Activated CD4-positive, alpha-beta T cell treated with anti-CD3 and anti-CD28 coated beads for 48 hours (primary cell): ENCODE measurements around the gene BAK1.

ENCODE experiments used
- DNase-seq: peaks from one replicate; pipeline ENCODE4 v3.0.0-alpha.2; 2020

Gene BAK1

GRCh38 chr6:33607126-33607783 lies 27.2 kb upstream of the BAK1 start:
- no peak for DNase-seq

DNA sequence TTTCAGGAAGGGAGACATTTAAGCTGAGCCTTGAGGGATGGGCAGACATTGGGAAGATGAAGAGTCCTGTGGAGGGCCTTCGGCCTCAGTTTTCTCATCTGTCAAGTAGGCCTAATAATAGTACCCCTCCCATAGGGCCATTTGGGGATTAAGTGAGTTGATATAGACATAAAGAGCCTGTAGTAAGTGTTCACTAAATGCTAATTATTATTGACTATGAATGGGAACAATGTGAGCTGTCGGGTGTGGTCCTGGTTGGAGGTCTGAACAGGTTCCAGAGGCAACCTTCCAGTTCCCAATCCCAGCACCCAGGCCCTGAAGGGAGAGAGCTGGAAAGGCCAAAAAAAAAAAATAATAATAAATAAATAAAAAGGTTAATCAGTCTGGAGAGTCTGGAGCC lies 26.6 kb upstream of the BAK1 start:
- DNase-seq, result no peak

DNA sequence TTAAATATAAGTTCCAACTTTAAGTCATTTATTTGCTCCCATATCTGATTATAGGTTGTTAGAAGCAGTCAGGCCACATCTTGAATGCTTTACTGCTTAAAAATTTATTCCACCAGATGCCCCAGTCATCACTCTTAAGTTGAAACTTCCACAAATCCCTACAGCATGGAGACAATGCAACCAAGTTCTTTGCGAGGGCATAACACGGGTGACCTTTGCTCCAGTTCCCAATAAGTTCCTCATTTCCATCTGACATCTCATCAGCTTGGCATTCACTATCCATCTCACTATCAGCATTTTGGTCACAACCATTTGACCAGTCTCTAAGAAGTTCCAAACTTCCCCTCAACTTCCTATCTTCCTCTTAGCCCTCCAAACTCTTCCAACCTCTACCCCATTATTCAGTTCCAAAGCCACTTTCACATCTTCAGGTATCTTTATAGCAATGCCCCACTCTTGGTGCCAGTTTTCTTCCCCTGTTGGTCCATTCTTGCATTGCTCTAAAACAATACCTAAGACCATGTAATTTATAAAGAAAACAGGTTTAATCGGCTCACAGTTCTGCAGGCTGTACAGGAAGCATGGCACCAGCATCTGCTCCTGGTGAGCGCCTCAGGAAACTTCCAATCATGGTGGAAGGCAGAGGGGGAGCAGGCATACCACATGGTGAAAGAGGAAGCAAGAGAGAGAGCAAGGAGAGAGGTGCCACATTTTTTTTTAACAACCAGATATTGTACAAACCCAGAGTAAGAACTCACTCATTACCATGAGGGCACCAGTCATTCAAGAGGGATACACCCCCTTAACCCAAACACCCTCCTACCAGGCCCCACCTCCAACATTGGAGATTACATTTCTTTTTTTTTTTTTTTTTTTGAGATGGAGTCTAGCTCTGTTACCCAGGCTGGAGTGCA lies 25.1 kb upstream of the BAK1 start:
- no peak for DNase-seq

DNA sequence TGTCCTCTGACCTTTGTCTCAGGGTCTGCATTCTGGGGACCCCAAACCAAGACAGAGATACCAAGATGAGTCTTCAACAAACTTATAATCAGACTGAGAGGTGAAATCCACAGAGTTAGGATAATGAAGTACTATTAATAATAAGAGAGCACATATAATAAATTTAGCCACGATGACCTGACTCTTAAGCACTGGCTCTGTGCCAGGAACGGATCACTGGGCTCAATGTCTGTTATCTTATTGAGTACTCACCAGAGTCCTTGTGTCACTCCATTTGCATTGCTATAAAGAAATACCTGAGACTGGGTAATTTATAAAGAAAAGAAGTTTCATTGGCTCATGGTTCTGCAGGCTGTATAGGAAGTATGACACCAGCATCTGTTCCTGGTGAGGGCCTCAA lies 22.1 kb upstream of the BAK1 start:
- no peak for DNase-seq

DNA sequence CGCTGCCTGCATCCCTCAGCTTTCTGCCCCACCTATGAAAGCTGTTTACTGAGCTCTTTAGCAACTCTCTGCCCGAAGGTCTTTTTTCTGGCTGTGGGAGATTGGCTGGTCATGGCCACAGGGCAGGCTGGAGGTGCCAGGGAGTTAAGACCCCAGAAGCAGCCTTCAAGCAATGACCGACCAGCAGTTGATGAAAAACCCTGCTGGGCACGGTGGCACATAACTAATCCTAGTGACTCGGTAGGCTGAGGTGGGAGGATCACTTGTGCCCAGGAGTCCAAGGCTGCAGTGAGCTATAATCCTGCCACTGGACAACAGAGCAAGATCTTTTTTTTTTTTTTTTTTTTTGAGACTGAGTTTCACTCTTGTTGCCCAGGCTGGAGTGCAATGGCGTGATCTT lies 20.7 kb upstream of the BAK1 start:
- DNase-seq, result no peak

DNA sequence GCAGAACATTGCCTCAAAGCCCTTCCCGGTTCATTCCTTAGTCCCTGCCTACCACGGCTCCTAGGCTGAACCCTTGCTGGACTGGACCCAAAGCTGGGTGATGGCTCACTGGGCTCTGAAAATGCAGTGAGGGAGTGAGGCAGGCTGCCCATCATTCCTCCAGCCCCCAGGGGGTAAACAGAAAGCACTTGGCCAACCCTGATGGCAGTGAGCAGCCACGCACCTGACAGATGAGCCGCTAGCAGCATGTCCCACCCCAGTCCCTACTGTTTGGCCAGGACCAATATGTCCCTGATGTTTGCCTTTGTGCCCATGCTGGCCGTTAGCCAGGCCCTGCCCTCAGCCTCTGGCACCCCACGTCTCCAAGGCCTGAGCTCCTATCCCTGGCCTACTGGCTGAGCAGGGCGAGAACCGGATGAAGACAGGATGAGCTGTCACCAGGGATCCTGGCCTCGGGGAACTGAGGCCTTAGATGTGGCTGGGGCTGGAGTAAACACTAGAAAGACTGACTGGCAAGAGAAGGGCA lies 19.4 kb upstream of the BAK1 start:
- no peak for DNase-seq

DNA sequence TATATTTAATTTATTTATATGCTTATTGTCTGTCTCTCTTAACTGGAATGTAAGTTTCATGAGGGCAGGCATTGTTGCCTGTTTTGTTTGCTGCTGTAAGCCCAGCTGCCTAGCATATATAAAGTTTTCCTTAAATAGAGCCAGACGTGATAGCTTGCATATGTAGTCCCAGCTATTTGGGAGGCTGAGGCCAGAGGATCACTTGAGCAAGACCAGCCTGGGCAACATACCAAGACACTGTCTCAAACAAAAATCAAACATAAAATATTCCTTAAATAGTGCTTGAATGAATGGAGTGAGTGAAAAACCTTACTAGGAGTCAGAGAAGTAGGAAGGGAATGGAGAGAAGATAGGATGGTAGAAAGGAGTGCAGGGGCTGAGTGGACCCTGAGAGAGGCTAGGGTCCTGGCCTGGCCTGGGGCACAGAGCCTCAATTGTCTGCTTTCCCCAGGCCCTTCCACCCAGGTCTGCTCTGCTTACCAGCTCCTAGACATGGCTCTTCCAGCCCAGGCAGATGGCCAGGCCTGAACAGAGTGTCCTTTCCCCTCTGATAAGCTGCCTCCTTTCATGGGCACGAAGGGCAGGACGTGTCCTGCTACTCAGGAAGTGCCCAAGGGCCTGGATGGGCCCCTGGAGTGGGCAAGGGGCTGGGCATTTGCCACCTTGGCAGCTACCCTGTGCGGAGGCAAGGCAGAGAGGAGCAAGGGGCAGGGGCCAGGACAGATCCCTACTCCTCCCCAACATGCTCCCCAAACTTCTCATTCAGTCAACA lies 17.7 kb upstream of the BAK1 start:
- no peak for DNase-seq

- DNase-seq, result peak; percentile 43
These were observed 16.8 kb upstream of the BAK1 start for GRCh38 chr6:33596894-33597293.

GRCh38 chr6:33595001-33595846 lies 15.1 kb upstream of the BAK1 start:
- DNase-seq, result no peak

GRCh38 chr6:33593414-33593727 lies 13.3 kb upstream of the BAK1 start:
- DNase-seq, result no peak

DNA sequence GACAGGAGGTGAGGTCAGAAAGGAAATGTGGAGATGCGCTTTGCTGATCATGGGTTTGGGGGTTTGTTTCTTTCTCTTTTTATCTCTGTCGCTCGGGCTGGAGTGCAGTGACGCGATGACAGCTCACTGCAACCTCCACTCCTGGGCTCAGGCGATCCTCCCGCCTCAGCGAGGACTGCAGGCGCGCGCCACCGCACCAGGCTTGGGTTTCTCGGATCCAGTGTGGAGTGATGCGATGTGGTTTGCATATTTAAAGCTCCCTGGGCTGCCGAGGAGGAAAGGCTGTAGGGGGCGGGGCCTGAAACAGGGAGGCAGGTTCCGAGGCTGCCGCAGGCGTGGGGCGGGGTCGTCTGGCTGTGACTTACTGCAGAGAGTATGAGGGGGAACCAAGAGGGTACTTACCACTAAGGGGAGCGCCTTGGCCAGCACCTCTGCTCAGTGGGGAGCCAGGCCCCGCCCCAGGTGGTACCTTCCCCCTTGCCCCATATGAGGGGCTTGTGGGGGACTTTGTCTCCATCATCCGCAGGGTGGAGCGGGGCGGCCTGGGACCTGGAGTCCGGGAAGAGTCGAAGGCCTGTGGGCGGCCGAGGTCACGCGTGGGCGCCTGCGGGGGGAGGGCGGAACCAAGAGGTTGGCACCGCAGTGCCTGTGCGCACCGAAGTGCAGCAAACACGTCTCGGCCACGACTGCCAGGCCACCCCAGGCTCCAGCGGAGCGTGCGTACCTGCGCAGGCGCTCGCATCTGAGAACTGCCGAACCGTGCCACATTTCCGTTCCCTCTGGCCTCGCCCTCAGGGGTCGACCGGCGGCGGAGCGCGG lies 12.7 kb upstream of the BAK1 start:
- peak; percentile 59 for DNase-seq

GRCh38 chr6:33592280-33592594 lies 12.2 kb upstream of the BAK1 start:
- no peak for DNase-seq

DNA sequence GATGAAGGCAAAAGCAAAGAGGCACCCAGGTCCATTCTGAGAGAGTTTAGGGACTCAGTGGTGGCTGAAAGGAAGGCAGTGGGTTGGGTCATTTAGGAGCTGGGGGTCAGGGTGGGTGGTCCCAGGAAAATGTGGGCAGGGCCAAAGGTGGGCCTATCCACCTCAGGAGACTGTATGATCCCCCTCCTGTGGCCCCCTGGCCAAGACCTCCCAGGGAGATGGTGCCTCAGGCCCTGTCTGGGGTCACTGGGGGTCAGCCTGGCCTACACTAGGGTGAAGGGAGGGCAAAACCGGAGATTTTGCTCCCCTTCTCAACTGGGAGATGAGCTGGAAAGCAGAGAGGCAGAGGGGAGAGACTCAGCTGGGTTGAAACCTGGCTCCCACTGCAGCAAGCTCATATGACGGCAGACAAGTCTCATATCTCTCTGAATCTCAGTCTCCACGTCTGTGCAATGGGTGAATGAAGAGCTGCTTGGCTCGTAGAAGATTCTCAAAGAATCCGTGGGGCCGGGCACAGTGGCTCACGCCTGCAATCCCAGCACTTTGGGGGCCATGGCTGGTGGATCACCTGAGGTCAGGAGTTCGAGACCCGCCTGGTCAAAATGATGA lies 11.5 kb upstream of the BAK1 start:
- no peak for DNase-seq

DNA sequence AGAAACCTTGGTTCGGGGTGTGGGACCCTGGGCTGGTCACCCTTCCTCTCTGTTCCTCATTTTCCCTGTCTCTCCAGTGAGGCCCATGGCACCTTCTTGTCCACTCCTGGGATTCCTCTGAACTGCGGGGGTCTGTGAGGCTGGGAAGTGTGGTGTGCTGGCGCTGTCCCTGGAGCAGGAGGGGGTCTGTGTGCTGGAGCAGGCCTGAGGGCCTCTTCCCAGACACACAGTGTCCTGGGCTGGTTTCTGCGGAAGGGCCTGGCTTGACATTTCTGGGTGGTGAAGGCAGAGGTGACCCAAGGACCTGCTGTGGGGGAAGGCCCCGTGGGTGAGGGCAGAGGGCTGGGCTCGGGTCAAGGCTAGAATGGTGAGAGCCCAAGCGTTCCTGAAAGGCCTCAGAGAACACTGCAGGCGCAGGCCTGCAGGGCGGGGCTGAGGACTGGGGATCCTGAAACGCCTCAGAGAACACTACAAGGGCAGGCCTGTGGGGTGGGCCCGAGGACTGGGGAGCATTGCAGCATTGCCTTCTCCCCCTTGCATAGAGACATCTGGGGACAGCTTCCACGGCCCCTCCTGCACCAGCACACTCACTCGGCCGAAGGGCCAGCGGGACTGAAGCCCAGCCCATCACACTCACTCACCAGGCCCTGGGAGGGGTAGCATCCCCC lies 10.6 kb upstream of the BAK1 start:
- DNase-seq, result no peak

- DNase-seq, result peak; percentile 61
These were observed 9.9 kb upstream of the BAK1 start for GRCh38 chr6:33589731-33590530.

DNA sequence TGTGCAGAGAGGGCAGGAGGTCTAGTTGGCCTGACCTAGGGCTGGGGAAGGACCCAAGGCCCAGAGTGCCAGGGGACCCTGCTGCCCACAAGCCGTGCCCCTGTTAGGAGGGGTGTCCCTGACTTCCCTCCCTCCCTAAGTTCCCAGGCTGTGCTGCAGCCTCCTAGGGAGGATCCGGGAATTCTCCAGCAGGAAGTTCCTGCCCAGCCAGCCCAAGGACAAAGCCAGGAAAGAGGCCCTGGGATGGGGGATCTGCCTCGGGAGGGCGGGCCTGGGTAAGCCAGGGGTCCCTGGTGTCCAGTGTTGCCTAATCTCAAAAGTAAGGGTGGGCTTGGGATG lies 9.3 kb upstream of the BAK1 start:
- DNase-seq, result no peak

DNA sequence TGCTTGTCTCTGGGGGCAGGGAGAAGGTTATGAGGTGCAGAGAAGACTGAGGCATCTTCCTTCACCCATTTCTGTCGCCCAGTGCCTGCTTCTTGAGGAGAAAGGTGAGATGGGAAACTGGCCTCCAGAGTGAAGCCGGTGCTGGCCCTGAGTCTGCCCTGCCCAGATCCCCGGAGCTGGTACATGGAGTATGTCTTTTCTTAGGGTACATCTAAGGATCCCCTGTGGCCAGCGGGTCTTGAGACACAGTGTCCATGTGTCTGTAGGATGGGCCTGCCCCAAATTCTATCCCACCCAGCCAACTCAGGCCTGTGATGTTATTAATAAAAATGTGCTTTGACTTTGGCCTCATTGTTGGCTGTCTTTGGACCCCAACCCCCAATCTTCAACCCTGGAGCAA lies 8.8 kb upstream of the BAK1 start:
- no peak for DNase-seq

DNA sequence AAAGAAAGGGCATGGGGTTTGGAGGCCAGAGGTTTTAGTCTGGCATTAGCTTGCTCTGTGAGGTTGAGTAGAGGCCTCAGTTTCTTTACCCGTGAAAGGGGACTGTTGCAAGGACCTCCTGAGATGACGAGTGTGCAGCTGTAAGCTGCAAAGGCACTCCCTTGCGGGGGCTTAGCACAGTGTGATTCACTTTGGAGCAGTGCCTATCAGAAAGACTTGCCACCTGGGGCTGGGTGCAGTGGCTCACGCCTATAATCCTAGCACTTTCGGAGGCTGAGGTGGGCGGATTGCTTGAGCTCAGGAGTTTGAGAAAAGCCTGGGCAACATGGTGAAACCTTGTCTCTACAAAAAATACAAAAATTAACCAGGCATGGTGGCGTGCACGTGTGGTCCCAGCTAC lies 7.5 kb upstream of the BAK1 start:
- DNase-seq, result no peak

DNA sequence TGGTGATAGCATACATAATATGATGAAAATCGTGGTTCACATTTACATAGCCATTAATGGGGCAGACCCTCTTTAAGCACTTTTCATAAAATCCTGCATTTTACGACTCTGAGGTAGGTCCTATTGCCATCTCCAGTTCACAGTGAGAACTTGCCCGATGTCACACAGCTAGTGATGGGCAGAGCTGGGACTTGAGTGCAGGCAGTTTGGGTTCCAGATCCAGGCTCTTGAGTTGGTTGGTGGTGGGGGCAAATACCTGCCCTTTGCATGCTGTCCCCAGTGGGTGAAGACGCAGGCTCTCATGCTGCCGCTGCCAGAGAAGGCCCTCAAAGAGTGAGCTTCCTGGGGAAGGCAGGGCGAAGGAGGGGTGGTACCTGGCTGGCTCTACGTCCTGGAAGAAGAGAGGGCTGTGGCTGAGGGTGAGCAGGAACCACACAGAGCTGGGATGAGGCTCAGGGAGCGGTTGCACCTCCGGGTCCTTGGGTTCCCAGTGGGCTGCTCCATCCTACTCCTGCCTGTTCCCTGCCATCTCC lies 6.1 kb upstream of the BAK1 start:
- no peak for DNase-seq
